ENCODE measurements around the gene CA6.
"Not testable (repeated sequence)": the region's sequence is repeated elsewhere in the genome, so short reads cannot be mapped to it uniquely, and the experiment has no call there.

CA6 gene

GRCh38 chr1:8945568-8945967, at the start of gene CA6:
CA6 (plus strand) TSS chr1:8945868; CDS start chr1:8945887, 19 bp downstream.
- DNase-seq (ENCODE audit: low spot score): no peak

- not testable (repeated sequence) for DNase-seq (ENCODE audit: low spot score)
Observed at GRCh38 chr1:8896775-8897174, 48.9 kb upstream of the CA6 start.

GRCh38 chr1:8897505-8897904, 48.2 kb upstream of the CA6 start:
- DNase-seq (ENCODE audit: low spot score): not testable (repeated sequence)

- DNase-seq (ENCODE audit: low spot score): not testable (repeated sequence)
Observed at GRCh38 chr1:8898418-8898817, 47.2 kb upstream of the CA6 start.

GRCh38 chr1:8899046-8899445, 46.6 kb upstream of the CA6 start:
- no peak for DNase-seq (ENCODE audit: low spot score)

- not testable (repeated sequence) for DNase-seq (ENCODE audit: low spot score)
Observed at GRCh38 chr1:8900684-8901083, 45.0 kb upstream of the CA6 start.

- DNase-seq (ENCODE audit: low spot score): no peak
Observed at GRCh38 chr1:8902765-8903164, 42.9 kb upstream of the CA6 start.

GRCh38 chr1:8903410-8903809, 42.3 kb upstream of the CA6 start:
- no peak for DNase-seq (ENCODE audit: low spot score)

GRCh38 chr1:8903908-8904650, 41.6 kb upstream of the CA6 start:
- no peak for DNase-seq (ENCODE audit: low spot score)

- DNase-seq (ENCODE audit: low spot score): no peak
Observed at GRCh38 chr1:8905582-8906191, 40.0 kb upstream of the CA6 start.

GRCh38 chr1:8908388-8909151, 37.1 kb upstream of the CA6 start:
- DNase-seq (ENCODE audit: low spot score): no peak

- no peak for DNase-seq (ENCODE audit: low spot score)
Observed at GRCh38 chr1:8910331-8910730, 35.3 kb upstream of the CA6 start.

GRCh38 chr1:8910914-8911313, 34.8 kb upstream of the CA6 start:
- no peak for DNase-seq (ENCODE audit: low spot score)

GRCh38 chr1:8911416-8912309, 34.0 kb upstream of the CA6 start:
- no peak for DNase-seq (ENCODE audit: low spot score)

- DNase-seq (ENCODE audit: low spot score): no peak
Observed at GRCh38 chr1:8913457-8913856, 32.2 kb upstream of the CA6 start.

GRCh38 chr1:8914466-8914865, 31.2 kb upstream of the CA6 start:
- no peak for DNase-seq (ENCODE audit: low spot score)

- no peak for DNase-seq (ENCODE audit: low spot score)
Observed at GRCh38 chr1:8915446-8915845, 30.2 kb upstream of the CA6 start.

GRCh38 chr1:8917536-8917935, 28.1 kb upstream of the CA6 start:
- not testable (repeated sequence) for DNase-seq (ENCODE audit: low spot score)

GRCh38 chr1:8922962-8923361, 22.7 kb upstream of the CA6 start:
- no peak for DNase-seq (ENCODE audit: low spot score)

GRCh38 chr1:8925406-8925805, 20.3 kb upstream of the CA6 start:
- DNase-seq (ENCODE audit: low spot score): no peak

- DNase-seq (ENCODE audit: low spot score): no peak
Observed at GRCh38 chr1:8925960-8926359, 19.7 kb upstream of the CA6 start.

All from HuH-7 (cell line).